Vagina (tissue), 2 donors: ENCODE results near the gene S100A9. TPM values are rescaled to one million over a fixed set of nuclear protein-coding genes. Genes with fewer than 3 reads are reported as not detected.
A peak's percentile ranks its signal among the peaks of the same experiment; 100 is the strongest.

Experiments used
- DNase-seq, 2 donors: peaks; one replicate each; pipeline ENCODE4 v3.0.0-alpha.2; 2017; ENCODE audit errors: extremely low spot score in 2 of 2
- H3K27ac ChIP-seq: fragments of 200-600 bp; sonication (generic); one replicate; pipeline ENCODE4 v1.5.1; 2019
- H3K27me3 ChIP-seq: fragments of 200-600 bp; sonication (generic); one replicate; pipeline ENCODE4 v1.5.1; 2019
- H3K36me3 ChIP-seq, 2 donors: fragments of 200-600 bp; sonication (generic); one replicate each; pipeline ENCODE4 v1.5.1; 2017 to 2019
- H3K4me1 ChIP-seq: fragments of 200-600 bp; sonication (generic); one replicate; pipeline ENCODE4 v1.5.1; 2019
- H3K4me3 ChIP-seq, 2 donors: fragments of 200-600 bp; sonication (generic); 1 replicate in 1 of 2; 2 replicates in 1 of 2; pipeline ENCODE4 v1.5.1; 2016 to 2019
- H3K9me3 ChIP-seq: fragments of 200-600 bp; sonication (generic); one replicate; pipeline ENCODE4 v1.5.1; 2019
- CTCF ChIP-seq, 3 experiments: fragments of 450-650 bp in 2 of 3; fragments of 200-600 bp in 1 of 3; sonication (generic) in 1 of 3; IDR thresholded peaks; one replicate each; pipeline ENCODE4 v1.5.1; 2017 to 2019; ENCODE audit warnings: antibody characterized with exemption in 3 of 3, mild to moderate bottlenecking in 2 of 3, moderate library complexity in 2 of 3
- POLR2A ChIP-seq, 2 donors: fragments of 450-650 bp; IDR thresholded peaks; one replicate each; pipeline ENCODE4 v1.6.1; 2017; ENCODE audit warnings: antibody characterized with exemption in 2 of 2, mild to moderate bottlenecking in 2 of 2, moderate library complexity in 2 of 2
- POLR2AphosphoS5 ChIP-seq, 2 donors: sonication (generic); formaldehyde crosslinking; IDR thresholded peaks; one replicate each; pipeline ENCODE4 v1.9.0; 2017; ENCODE audit warnings: antibody characterized with exemption in 2 of 2, mild to moderate bottlenecking in 2 of 2, low read depth in 1 of 2; ENCODE audit not compliant: insufficient read depth in 1 of 2
- intact Hi-C: fragments of 100-400 bp; cut with DNase I; formaldehyde crosslinking; loops from one replicate; pipeline ENCODE4 v1.15.1; 2023
- total RNA-seq: library from RNA; depleted of rRNA; stranded (reverse); fragments of >200 nt; gene quantifications from one replicate; pipeline ENCODE4 v1.2.3, GENCODE V29; 2016

The S100A9 gene
- total RNA-seq, 1 donor from 2014 or later: 4,658 TPM

DNA sequence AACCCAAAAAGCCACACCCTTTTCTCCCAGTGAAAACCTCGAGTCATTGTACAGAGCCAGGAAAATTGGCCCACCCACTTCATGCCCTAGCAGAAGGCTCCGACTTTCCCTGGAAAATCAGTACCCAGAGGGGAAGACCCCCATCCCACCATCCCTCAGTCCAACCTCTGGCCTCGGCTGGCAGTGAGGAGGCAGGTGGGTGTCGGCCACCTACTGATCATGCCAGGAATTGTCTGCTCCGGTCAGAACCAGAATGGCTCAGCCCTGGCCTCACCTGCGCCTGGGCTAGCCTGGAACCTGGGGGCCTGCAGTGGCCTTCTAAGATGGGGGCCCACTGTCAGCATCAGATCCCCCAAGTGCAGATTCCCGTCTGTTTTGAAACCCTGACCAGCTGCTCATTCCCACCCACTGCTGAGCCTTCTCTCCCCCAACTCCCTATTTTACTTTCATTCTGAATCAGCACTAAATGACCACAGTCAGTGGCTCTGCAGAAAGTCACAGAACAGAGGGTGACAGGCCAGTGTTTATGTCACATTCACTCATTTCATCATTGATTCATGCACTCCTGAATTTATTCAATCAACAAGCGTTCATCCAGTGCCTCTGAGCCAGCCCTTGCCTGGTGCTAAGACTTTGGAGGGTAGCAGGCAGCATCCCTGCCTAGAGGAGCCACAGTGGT, 3.0 kb upstream of the S100A9 start:
- intact Hi-C loops: loop anchor here (2.0 to 10.0 kb wide), 2 partner anchors 110 to 140 kb away; partner anchors contain the start of gene S100A7
- Histone ChIP-seq H3K27me3 (no peaks in the 10 kb centered on the region), H3K27ac (no peak overlapping the region), H3K9me3 (no peaks in the 10 kb centered on the region), H3K4me3 (no peak overlapping the region), H3K4me1 (no peaks in the 10 kb centered on the region), H3K36me3 (no peaks in the 10 kb centered on the region)
- peak; percentile 37 to 67 for DNase-seq
- TF ChIP-seq POLR2A (IDR thresholded peaks at IDR 0.05) (no peak), CTCF (IDR thresholded peaks at IDR 0.05) (no peak), POLR2AphosphoS5 (IDR thresholded peaks at IDR 0.05; ENCODE audit: insufficient read depth in 1 of 2, low read depth in 1 of 2) (no peak)

GRCh38 chr1:153355445-153356071, 2.1 kb upstream of the S100A9 start:
- Histone ChIP-seq H3K27me3 (no peaks in the 10 kb centered on the region), H3K36me3 (no peaks in the 10 kb centered on the region), H3K4me3 (no peak overlapping the region), H3K4me1 (no peaks in the 10 kb centered on the region), H3K27ac (no peak overlapping the region), H3K9me3 (no peaks in the 10 kb centered on the region)
- intact Hi-C loops: loop anchor here (2.0 to 10.0 kb wide), 2 partner anchors 109 to 139 kb away; partner anchors contain the start of gene S100A7
- TF ChIP-seq POLR2AphosphoS5 (IDR thresholded peaks at IDR 0.05; ENCODE audit: insufficient read depth in 1 of 2, low read depth in 1 of 2) (no peak), CTCF (IDR thresholded peaks at IDR 0.05) (no peak), POLR2A (IDR thresholded peaks at IDR 0.05) (no peak)
- peak; percentile 86 to 89 for DNase-seq

- no peaks in the 10 kb centered on the region for H3K4me1 ChIP-seq
- DNase-seq: peak; percentile 75 to 82
- peak overlapping the region; percentile 36 for H3K27ac ChIP-seq
- H3K9me3 ChIP-seq: no peaks in the 10 kb centered on the region
- intact Hi-C loops: loop anchor here (10.0 kb wide), 1 partner anchor 108 kb away; the partner anchor contains the start of gene S100A7
- TF ChIP-seq CTCF (IDR thresholded peaks at IDR 0.05): no peak
- no peak for TF ChIP-seq POLR2A (IDR thresholded peaks at IDR 0.05)
- no peak for TF ChIP-seq POLR2AphosphoS5 (IDR thresholded peaks at IDR 0.05; ENCODE audit: insufficient read depth in 1 of 2, low read depth in 1 of 2)
- no peak overlapping the region for H3K4me3 ChIP-seq
- H3K36me3 ChIP-seq: no peaks in the 10 kb centered on the region
- no peaks in the 10 kb centered on the region for H3K27me3 ChIP-seq
These were observed 1.1 kb upstream of the S100A9 start for GRCh38 chr1:153356392-153357075.

- DNase-seq: peak; percentile 89 to 95
- intact Hi-C loops: loop anchor here (10.0 kb wide), 1 partner anchor 108 kb away; the partner anchor contains the start of gene S100A7
- TF ChIP-seq POLR2A (IDR thresholded peaks at IDR 0.05) (no peak), CTCF (IDR thresholded peaks at IDR 0.05) (no peak), POLR2AphosphoS5 (IDR thresholded peaks at IDR 0.05; ENCODE audit: insufficient read depth in 1 of 2, low read depth in 1 of 2) (peak in 1 of 2 donors; percentile 51)
- Histone ChIP-seq H3K4me3 (no peak overlapping the region), H3K36me3 (no peaks in the 10 kb centered on the region), H3K27ac (peak overlapping the region; percentile 36), H3K4me1 (no peaks in the 10 kb centered on the region), H3K27me3 (no peaks in the 10 kb centered on the region), H3K9me3 (no peaks in the 10 kb centered on the region)
These were observed 390 bp upstream of the S100A9 start for GRCh38 chr1:153357076-153357852.
